Measurements from ENCODE around the gene HOXD9. TPM values are rescaled to one million over a fixed set of nuclear protein-coding genes. Genes with fewer than 3 reads are reported as not detected.

Gene HOXD9
- not detected for total RNA-seq
- long read RNA-seq, result 0 reads

DNA sequence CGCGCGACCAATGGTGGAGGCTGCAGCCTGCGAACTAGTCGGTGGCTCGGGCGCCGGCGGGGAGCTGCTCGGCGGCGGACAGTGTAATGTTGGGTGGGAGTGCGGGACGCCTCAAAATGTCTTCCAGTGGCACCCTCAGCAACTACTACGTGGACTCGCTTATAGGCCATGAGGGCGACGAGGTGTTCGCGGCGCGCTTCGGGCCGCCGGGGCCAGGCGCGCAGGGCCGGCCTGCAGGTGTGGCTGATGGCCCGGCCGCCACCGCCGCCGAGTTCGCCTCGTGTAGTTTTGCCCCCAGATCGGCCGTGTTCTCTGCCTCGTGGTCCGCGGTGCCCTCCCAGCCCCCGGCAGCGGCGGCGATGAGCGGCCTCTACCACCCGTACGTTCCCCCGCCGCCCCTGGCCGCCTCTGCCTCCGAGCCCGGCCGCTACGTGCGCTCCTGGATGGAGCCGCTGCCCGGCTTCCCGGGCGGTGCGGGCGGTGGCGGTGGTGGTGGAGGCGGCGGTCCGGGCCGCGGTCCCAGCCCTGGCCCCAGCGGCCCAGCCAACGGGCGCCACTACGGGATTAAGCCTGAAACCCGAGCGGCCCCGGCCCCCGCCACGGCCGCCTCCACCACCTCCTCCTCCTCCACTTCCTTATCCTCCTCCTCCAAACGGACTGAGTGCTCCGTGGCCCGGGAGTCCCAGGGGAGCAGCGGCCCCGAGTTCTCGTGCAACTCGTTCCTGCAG is at the start of gene HOXD9:
Gene HOXD9, plus strand, starts transcription at position 37 of the 728 bp plus-strand sequence. Its CDS starts 50 bp downstream, at position 87.
- intact Hi-C loops (cut with DNase I), result no loop called here
- DNase-seq (ENCODE audit: low spot score), result no peak

DNA sequence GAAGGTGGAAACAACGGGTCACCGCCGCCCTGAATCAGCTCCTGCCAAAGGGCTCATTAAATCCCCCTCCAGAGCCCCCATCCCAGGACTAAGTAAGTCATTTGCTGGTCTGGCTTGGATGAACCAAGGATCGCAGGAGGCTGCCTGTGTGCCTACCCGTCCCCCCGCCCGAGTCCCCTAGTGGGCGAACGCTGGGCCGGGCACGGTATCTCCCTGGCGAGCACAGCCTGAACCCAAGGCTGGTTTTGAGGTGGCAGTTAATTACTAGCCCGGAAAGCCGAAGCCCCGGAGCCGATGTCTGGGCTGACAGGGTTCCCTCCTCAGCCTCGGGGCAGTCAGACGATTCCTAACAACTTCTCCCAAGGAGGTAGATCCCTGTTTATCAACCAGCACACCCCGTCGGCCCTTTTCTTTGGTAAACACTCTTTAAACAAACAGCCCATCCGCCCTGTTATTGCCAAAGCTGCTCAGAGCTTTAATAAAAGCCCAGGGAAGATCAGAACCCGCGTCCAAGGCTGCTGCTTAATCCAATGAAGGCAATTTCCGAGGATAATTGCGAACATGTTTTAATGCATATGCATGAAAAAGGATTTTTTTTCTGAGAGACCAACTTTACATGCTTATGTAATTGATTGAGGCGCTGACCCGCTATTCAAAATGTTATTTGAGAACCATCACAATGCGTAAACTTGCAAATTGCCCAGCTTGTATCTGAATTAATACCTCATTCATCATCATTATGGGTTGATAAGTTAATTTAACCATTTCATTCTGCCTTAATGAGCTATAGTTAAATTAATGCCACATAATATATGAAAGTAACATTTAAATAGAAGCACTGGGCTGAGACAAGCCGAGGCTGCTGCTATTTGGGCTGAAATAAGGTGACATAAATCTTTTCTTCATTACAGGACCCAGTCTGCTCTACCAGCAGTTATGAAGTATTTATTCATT is 49.3 kb upstream of the HOXD9 start:
- intact Hi-C loops (cut with DNase I), result no loop called here
- no peak for DNase-seq (ENCODE audit: low spot score)

DNA sequence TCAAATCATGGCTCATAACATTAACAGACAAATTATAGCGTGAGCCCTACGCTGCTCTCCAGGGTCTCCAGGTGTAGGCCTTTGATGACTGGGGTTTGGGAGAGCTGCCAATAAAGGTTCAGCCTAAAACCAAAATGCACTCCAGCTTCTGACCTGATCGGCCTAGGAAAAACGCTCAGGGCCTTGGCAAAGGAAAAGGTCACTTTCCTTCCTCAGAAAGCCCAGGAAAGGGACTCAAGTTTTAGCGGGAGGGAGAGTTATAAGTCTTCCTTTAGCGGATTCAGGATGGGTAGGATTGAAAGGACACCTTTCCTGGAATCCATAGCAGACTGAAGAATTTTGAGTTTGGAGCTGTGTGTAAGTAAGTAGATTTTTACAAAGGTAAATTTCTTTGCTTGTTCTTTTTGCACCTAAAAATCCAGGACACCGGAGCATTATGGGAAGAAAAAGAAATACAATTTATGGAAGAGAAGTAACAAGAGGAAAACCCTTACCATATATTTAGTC is 47.5 kb upstream of the HOXD9 start:
- intact Hi-C loops (cut with DNase I), result no loop called here
- DNase-seq (ENCODE audit: low spot score), result no peak

DNA sequence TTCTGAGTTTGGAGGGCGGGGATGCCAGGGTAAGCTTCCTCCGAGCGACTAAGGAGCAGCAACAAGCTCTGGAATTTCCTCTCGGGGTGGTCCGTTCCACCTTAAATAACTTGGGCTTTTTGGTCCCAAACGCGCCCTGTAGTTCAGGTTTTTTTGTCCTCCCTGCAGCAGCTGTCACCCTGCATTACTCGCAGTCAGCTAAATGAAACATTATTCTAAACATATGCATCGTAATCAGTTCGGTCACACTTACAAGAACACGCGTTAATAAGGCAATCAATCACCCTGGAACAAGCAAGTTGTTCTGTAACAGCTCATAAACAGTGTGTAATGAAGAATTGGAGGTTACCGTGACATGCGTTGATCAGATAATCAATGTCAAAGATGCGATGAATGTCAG is 47.0 kb upstream of the HOXD9 start:
- intact Hi-C loops (cut with DNase I), result no loop called here
- no peak for DNase-seq (ENCODE audit: low spot score)

DNA sequence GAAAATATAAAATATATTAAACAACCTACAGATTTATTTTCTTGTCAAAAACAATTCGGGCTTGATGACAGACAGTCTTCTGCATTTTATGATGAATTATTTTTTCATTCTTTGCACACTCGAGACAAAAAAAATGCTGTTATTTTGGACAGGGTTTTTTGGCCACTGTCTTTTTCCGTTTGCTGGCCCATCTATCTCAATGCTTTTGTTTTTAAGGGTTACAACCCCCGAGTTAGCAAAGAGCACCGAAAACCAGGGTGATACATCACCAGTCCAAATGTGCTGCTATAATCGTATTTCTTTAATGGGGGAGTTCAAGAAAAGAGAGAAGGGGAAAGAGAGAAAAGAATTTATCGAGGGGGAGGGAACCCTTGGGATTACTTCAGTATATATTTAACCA is 46.5 kb upstream of the HOXD9 start:
- intact Hi-C loops (cut with DNase I), result no loop called here
- no peak for DNase-seq (ENCODE audit: low spot score)

DNA sequence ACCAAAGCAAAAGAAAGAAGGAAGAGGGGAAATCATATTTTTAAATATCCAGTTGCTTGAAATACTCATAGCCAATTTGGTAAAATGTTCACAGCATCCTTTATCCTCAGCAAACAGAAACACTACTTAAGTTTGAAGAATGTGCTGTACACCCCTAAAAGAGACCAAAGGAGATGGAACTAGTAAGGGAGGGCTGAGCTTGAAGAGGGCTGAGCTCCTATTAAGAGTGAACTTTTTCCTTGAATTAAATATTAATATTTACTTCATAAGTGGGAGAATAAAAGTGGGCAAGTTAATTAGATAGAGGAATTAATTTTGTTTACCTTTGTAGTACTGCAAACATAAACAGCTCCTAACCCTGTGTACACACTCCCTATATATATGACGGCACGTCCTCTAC is 45.7 kb upstream of the HOXD9 start:
- DNase-seq (ENCODE audit: low spot score), result no peak
- intact Hi-C loops (cut with DNase I), result no loop called here

DNA sequence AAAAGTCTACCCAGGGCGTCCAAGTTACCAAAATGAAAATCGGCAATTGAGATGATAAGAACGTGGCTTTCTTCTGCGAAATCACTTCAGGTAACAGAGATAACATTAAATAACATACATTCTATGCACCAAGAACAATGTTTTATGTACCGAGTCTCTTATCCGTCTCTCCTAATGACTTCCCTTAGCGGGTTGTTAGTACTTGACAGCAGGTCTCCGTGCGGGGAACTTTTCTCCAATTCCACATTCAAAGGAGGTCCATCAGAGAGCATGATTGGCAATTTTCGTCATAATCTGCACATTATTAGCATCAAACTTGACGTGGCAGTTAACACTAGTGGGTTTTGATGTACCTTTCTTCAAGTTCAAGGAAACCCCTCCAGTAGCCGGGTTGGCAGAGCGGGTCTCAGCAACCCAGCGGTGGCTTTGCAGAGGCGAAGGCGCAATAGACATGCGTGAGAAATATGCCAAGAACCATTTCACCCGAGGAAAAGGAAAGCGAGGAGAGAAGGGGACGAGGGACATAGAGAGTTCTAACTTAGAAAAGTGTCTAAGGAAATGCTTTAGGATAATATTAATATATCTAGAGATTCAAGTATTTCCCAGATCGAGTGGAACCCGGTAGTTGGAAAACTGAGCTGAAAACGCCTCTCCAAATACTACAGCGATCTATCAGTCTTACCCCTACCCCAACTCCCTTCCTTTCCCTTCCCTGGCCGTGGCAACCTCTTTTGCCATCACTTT is 43.8 kb upstream of the HOXD9 start:
- DNase-seq (ENCODE audit: low spot score), result no peak
- intact Hi-C loops (cut with DNase I), result no loop called here

DNA sequence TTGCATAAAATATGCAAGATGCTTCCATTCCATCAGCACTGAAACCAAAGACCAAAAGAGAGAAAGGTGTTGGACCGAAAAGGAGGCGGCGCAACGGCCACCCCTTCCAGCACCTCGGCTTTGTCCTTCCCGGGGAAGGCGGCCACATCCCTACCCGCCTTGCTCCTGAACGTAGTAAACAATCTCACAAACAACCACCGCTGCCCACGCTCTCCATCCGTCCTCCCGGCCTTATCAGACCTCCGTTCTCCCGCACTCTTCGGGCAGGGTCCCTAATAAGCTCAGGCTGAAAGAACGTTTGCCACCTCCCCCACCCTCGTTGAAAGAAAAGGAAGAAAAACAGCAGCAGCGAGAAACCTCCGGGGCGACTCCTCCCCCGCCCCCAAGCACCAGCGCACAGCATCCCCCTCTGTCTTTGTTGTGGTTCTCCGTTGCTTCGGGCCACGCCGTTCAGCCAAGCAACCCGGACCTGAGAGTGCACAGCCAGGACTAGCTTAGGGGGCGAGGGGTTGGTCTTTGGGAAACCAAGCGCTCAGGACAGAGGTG is 43.2 kb upstream of the HOXD9 start:
- intact Hi-C loops (cut with DNase I), result no loop called here
- no peak for DNase-seq (ENCODE audit: low spot score)

DNA sequence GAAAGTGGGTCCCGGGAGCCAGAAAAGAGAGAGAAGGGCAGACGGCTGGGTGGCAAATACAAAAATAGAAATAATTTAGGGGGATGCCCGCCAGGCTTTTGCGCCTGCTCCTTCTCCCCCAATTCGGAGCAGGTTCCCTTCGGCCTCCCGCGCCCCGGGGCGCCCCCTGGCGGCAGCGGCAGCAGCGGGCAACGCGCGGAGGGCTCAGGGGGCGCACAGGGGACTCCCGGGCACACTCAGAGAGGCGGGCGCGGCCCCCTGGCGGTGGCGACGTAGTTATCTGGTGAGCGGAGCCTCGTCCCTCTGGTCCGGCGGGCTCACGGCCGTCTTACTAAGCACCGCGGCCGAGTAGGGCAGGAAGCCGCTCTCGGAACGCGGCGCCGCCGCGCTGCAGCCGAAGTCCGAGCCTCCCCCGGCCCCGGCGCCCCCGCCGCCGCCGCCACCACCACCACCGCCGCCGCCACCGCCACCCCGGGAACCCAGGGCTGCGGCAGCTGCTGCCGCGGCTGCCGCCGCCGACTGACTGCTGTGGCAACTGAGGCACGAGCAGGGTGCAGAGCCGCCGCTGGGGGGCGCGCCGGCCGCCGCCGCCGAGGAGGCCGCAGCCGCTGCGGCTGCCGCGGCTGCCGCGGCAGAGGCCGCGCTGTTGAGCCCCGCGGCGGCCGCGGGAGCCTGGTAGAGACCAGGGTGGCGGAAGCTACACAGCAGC is 42.5 kb upstream of the HOXD9 start:
- DNase-seq (ENCODE audit: low spot score), result no peak
- intact Hi-C loops (cut with DNase I), result loop anchor here (2.0 kb wide), 1 partner anchor 77 kb away; the partner anchor contains the start of gene LNPK

DNA sequence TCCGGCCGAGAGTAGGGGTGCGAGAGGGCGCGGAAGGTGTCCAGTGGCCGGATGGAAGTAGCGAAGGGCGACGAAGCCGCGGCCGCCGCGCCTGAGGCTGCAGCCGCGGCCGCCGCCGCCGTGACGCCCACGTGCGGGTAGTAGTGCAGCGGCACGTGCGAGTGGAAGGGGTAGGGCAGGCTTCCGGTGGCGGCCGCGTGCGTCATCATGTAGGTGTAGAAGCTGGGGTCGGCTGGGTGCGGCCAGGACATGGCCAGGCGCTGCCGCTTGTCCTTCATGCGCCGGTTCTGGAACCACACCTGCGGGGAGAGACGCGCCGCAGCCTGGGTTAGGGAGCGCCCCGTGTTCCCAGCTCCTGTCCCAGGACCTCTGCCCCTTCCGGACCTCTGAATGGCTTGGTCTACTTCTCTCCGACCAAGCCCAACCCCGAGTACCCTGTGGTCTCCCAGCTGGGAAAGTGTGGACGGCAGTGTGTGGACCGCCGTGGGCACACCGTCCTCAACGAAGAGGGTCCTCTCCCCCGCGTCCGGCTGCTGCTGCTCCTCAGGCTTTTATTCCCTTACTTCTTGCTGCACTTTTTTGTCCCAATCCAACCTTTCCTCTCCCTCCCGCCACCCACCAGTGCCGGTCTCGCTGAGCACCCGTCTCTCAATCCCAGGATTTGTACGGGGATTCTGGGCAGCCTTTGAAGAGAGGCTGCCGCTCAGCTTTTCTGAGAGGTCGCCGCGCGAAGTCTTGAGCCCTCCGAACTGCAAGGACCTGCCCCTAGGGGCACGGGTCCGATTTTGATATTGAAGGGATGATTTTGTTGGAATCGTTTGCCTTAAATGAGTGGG is 41.8 kb upstream of the HOXD9 start:
- DNase-seq (ENCODE audit: low spot score), result no peak
- intact Hi-C loops (cut with DNase I), result loop anchor here (2.0 kb wide), 1 partner anchor 78 kb away; the partner anchor contains the start of gene LNPK

DNA sequence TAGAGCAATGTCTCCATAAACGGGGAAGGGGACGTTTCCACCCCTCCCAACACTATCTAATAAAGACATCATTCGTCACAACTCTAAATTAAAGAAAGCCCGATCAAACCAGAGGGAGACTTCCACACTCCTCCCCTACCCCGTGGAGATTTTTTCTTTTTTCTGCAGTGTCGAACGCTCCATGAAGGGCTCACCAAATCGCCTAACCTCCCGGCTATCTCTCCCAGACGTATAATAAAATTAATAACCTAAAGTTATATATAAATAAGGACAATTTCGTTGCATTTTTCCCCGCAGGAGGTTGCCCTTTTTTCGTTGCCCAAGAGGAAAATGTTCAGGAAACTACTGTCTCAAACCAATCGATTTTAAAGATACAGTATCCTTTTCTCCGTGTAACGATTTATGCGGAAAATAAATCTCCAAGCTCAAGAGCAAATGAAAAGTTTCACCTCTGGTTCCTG is 41.1 kb upstream of the HOXD9 start:
- intact Hi-C loops (cut with DNase I), result loop anchor here (2.0 kb wide), 1 partner anchor 79 kb away; the partner anchor contains the start of gene LNPK
- no peak for DNase-seq (ENCODE audit: low spot score)

DNA sequence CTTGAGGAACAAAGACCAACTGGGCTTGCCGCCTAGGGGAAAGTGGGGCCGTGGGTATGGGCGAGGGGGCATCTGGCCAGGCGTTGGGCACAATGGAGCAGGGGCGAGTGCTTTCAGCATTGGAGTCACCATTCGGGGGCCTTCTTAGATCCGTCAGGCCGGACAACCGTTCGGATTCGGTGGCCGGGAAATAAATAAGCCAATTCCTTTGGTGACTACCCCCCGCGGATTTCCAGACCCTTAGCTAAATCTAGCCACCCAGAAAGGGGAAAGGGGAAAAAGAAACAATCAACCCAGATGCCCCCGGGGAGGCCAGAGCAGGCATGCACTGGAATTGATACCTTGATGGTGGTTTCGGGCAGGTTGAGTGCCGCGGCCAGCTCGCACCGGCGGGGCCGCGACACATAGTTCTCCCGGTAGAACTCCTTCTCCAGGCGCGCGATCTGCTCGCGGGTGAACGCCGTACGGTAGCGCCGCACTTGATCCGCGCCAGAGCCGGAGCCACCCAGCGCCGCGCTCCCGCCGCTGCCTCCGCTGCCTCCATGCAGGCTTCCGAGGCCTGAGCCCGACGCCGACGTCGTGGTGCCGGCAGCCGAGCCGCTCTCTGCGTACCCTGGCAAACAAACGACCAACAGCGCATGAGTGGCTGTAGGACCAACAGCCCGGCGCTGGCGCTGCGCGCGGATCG is 40.5 kb upstream of the HOXD9 start:
- intact Hi-C loops (cut with DNase I), result loop anchor here (2.0 kb wide), 1 partner anchor 79 kb away; the partner anchor contains the start of gene LNPK
- no peak for DNase-seq (ENCODE audit: low spot score)

DNA sequence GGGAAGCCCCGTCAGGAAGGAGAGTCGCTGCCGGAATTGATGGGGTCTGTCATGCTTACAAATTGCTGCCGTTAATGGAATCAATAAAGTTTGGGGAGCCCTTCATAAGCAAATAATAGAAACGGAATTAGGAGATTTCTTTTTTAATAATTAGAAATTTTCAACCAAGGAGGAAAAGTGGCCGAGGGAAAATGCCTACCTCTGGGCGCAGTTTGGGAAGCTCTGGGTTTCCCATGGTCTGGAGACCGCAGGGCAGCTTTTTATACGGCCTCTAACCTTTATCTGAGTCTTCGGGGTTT is 40.0 kb upstream of the HOXD9 start:
- DNase-seq (ENCODE audit: low spot score), result no peak
- intact Hi-C loops (cut with DNase I), result no loop called here

DNA sequence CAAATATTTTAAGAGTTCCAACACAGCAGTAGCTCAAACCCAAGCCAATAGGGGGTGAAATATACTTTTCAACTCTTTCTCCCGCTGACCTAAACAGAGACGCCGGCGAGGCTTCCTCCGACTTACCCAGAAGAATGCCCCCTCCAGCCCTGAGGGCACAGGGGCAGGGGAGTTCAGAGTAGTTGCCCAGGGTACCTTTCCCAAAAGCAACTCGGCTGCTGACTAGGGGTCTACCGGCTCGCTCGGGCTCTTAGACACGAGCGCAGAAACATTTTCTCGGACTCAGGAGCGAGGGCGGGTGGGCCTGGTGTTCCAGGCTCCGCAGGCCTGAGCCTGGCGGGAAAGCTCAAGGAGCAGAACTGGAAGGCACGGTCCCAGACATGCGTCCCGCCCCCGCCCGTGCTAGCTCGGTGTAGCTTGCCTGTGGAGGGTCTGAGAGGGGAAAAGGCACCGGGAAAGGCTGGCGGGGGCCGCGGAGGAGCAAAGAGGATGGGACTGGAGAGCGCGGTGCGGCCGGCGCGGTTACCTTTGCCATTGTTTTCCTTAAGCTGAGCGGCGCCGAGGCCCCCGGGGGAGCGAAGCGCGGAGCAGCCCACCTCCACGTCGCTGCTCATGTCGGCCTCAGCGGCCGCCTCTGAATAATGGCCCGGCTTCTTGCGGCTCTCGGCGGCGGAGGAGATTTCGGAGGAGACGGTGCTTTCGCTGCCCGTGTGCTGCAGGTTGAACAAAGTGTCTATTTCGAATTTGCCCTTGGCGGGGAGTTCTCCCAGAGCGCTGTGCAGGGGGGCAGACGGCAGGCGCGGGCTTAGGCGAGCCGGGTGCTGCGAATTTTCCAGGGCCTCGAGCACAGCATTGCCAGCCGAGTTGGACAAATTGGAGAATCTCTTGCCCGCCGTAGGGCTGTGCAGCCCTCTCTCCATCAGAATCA is 39.4 kb upstream of the HOXD9 start:
- intact Hi-C loops (cut with DNase I), result no loop called here
- no peak for DNase-seq (ENCODE audit: low spot score)

DNA sequence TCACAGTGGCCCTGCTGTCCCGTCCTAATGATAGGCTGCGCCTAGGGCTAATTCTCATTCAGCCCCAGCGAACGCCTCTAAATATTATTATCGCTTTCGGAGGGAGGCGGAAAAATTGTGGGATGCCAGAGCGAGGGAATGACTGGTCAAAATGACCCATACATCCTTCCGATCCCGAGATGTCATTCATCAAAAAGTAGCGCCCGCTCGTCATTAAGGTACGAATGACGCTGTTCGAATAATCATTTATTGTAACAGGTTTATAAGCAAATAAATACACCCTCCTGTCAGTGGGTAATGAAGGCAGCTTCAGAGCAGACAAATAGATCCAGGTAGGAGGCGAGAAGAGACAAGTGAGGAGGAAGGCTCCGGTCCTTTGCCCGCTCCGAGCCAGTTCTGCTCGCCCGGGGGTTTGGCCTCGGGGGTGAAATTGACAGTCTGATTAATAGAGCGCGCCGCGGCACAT is 38.7 kb upstream of the HOXD9 start, which contains the start of gene EVX2:
Gene EVX2, minus strand, starts transcription at position 167 of the 466 bp plus-strand sequence. CDS start 186 bp downstream, outside the sequence.
- intact Hi-C loops (cut with DNase I), result no loop called here
- no peak for DNase-seq (ENCODE audit: low spot score)

DNA sequence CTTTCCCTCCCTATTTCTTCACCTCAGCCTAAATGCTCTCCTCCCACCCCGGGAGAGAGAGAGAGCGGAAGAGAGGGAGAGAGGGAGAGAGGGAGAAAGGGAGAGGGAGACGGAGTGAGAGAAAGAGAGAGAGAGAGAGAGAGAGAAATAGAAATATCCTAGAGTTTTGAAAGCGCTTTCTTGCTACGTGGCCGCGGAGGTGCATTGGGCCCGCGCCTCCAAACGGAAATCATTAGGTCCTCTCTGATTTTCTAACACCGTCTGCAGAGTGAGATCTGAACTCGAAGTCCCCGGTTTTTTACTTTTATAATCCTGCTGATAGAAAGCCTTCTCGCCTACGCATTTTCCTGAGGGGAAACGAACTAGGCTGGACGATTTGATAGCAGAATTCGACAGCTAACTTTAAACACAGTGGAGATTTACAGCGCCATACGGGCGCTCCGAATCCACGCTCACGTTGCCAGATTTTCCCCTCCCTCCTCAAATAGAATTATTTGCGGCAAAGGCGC is 37.9 kb upstream of the HOXD9 start:
- peak; percentile 15 for DNase-seq (ENCODE audit: low spot score)
- intact Hi-C loops (cut with DNase I), result loop anchor here (5.0 kb wide), 3 partner anchors 397 to 772 kb away; no protein-coding TSS in a partner anchor
